MM.1S (cell line): ENCODE results near the gene TBRG4.

Source experiments
- EZH2 ChIP-seq: fragments of 300-600 bp; sonication (generic); optimal IDR thresholded peaks from 2 replicates; pipeline ENCODE3; 2017; ENCODE audit warnings: low read depth, mild to moderate bottlenecking, antibody characterized with exemption, low read length, mixed read lengths
- TF ChIP-seq, protein P1 (sequence below): fragments of 300-600 bp; sonication (generic); IDR thresholded peaks from 2 replicates; pipeline ENCODE4 v1.5.1; 2016; ENCODE audit warnings: antibody characterized with exemption, low read length, mixed read lengths

DNA sequence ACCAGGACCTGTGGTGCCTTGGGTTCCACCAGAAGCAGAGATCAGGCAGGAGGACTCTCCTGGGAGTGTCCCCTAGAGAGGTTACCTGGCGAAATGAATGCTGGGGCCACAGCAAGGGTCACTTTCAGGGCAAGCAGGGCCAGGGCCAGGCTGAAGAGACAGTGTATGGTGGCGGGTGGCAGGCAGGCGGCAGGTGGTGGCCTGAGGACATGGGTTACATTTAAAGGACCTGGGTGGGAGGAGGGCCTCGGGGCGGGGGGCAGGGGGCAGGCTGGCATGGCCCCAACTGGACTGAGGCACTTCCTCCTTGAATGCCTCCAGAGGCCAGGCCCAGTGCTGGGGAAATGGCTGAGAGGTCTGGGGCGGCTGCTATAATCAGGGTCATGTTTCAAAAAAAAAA lies 14.7 kb upstream of the TBRG4 start:
- TF ChIP-seq, protein P1, sequence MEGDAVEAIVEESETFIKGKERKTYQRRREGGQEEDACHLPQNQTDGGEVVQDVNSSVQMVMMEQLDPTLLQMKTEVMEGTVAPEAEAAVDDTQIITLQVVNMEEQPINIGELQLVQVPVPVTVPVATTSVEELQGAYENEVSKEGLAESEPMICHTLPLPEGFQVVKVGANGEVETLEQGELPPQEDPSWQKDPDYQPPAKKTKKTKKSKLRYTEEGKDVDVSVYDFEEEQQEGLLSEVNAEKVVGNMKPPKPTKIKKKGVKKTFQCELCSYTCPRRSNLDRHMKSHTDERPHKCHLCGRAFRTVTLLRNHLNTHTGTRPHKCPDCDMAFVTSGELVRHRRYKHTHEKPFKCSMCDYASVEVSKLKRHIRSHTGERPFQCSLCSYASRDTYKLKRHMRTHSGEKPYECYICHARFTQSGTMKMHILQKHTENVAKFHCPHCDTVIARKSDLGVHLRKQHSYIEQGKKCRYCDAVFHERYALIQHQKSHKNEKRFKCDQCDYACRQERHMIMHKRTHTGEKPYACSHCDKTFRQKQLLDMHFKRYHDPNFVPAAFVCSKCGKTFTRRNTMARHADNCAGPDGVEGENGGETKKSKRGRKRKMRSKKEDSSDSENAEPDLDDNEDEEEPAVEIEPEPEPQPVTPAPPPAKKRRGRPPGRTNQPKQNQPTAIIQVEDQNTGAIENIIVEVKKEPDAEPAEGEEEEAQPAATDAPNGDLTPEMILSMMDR, result no peak
- TF ChIP-seq EZH2, result no peak
